Fibroblast of skin of scalp (primary cell): Measurements from ENCODE around the gene DAAM2.

Experiments used
- DNase-seq: peaks from one replicate; pipeline ENCODE4 v3.0.0-alpha.2; 2013

The DAAM2 gene

DNA sequence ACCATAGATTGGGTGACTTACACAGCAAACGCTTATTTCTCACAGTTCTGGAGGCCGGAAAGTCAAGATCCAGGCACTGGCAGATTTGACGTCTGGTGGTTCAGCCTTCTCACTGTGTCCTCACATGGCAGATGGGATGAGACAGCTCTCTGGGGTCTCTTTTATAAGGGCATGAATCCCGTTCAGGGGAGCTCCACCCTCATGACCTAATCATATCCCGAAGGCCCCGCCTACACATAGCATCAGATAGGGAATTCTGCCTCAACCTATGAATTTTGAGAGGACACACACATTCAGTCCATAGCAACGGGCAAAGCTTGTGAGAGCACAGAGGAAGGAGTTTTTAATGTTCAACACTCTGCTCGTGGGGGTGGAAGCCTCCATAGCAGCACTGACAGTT is 27.5 kb downstream of the DAAM2 start:
- peak; percentile 57 for DNase-seq

GRCh38 chr6:39820553-39820952 is 28.4 kb downstream of the DAAM2 start:
- DNase-seq = no peak

- DNase-seq = peak; percentile 80
Measured at GRCh38 chr6:39821046-39821740, 29.0 kb downstream of the DAAM2 start.

- no peak for DNase-seq
Measured at GRCh38 chr6:39821742-39822532, 29.8 kb downstream of the DAAM2 start.

GRCh38 chr6:39822846-39823815 is 31.0 kb downstream of the DAAM2 start:
- DNase-seq = peak; percentile 48

DNA sequence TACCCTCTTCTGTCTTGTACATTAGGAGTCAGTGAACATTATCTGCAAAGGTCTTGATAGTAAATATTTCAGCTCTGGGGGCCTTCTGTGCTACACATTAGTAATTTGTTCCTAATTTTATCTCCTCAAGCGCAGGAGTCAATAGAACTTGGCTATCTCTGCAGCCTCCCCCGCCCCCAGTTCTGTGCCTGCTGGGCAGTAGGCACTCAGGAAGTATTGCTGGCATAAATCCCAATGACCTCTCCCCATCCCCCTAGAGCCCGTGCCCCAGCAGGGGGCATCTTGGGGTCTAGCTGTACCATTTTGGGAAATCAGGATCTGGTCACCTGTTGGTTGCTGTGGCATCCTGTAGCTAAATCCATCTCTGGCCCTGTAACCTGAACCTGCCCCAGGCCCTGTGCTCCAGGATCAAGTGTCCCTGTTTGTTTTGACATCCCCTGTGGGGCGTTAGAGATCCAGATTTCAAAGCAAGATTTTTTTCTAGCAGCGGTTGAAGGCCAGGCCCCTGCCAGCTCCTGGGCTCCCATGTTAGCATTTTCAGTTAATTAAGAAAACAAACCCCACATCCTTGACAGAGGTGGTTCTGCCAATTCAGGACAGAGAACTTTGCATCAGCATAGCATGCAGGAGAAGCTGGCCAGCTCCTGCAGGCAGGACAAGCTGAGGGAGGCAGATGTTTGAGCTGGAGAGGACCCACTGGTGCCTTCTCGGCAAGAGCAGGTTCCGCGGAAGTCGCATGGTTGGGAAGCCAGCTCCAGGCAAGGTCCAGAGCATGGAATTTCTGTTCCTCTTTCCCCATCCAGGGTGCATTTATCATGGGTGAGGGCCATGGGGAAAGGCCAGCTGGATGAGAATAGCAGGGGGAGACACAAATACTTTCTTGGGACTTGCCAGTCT is 32.1 kb downstream of the DAAM2 start:
- no peak for DNase-seq

DNA sequence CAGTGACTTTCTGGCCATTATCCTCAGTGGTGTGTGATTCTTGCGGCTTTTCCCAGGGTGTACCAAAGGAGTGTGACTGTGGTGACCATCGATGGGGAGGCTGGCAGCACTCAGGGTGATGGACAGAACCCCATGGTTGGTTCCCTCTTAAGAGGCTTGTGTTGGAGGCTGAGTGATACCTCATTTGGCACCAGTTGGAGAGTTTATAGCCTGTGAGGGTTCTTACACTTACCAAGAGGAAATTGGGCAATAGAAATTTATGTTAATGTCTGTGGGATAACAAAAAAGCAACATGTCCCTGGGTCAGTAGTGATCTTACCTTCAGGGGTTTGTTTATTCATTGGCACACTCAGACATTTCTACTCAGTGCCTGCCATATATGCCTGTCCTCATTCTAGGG is 37.2 kb downstream of the DAAM2 start:
- no peak for DNase-seq

DNA sequence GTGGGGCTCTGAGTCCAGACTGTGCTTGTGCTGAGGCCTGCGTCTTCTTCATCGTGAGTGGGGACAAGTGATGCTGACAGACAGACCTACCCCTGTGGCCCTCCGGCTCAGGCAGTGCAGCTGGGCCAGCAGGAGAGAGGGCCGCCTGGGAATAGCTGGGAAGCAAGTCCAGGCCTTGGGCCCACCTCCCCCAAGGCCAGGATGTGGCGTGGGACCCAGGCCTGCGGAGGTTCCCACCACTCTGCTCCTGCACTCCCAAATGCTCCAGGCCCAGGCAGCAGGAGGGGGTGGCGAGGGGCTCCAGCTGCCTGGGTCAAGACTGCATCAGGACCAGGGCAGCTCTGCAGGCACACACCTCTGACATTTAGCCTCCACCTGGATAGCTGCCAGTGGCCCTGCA is 38.3 kb downstream of the DAAM2 start:
- DNase-seq = no peak

DNA sequence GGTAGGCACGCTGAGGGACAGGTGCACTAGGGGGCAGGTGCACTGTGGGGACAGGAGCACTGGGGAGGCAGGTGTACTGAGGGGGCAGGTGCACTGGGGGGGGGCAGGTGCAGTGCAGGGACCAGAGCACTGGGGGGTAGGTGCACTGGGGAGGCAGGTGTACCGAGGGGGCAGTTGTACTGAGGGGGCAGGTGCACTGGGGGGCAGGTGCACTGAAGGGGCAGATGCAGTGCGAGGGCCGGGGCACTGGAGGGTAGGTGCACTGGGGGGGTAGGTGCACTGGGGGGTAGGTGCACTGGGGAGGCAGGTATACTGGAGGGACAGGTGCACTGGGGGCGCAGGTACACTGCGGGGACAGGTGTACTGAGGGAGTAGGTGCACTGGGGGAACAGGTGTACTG is 39.5 kb downstream of the DAAM2 start:
- no peak for DNase-seq

GRCh38 chr6:39834278-39834677 is 42.1 kb downstream of the DAAM2 start:
- no peak for DNase-seq

DNA sequence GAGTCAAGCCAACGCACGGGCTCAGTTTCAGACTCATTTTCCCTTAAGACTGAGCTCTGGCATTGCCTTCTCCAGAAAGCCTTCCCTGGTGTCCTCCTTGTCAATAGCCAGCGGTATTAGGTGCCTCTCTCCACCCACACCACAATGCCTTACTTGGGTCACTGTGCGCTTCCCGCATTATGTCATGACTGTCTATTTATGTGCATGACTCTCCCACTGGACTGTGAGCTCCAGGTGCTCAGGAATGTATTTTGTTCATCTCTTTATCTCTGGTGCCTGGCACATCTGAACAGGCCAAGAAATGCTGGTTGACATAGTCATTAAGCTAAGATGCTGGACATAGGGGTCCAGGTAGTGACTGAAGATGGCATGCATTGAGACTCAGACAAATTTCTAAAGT is 42.7 kb downstream of the DAAM2 start:
- no peak for DNase-seq

DNA sequence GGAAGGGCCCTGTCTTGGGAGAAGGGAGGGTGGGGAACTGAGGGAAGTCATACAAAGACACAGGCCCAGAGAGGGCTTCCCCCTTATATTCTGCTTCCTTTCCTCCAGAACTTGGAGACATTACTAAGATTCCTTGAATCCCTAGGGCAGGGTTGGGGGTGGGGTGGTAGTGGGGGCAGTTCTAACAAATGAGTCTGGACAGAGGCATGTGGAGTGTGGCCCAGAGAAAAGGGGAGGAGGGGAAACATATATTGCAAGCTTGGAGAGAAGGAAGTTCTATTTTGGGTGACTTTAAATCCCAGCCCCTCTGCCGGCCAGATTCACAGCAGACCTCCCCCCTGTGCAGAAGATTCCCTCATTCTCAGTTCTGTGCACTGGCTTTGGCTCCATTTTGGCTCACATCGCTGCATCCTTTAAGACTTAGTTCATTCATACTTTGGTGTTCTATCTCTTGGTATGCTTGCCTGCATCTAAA is 43.7 kb downstream of the DAAM2 start:
- DNase-seq = peak; percentile 99

DNA sequence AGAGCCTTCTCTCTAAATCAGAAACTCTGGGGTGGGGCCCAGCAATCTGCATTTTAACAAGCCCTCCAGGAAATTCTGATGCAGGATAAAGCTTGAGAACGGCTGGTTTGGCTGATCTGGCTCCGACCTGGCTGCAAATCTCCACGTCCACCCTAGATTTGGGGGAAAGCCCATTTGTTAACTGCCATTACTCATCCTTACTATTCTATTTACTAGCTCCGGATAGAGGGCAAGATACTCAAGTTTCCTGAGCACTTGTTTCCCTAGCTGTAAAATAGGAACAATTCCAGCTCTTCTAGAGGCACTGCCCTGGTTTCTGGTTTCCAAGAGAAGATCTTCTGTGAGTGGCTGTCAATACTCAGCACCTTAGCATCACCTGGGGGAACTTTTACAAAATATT is 44.4 kb downstream of the DAAM2 start:
- DNase-seq = no peak

GRCh38 chr6:39839445-39839844 is 47.3 kb downstream of the DAAM2 start:
- no peak for DNase-seq

GRCh38 chr6:39840781-39841180 is 48.6 kb downstream of the DAAM2 start:
- DNase-seq = no peak

- DNase-seq = peak; percentile 23
Measured at GRCh38 chr6:39841291-39841690, 49.1 kb downstream of the DAAM2 start.

- no peak for DNase-seq
Measured at GRCh38 chr6:39841923-39842322, 49.7 kb downstream of the DAAM2 start.

DNA sequence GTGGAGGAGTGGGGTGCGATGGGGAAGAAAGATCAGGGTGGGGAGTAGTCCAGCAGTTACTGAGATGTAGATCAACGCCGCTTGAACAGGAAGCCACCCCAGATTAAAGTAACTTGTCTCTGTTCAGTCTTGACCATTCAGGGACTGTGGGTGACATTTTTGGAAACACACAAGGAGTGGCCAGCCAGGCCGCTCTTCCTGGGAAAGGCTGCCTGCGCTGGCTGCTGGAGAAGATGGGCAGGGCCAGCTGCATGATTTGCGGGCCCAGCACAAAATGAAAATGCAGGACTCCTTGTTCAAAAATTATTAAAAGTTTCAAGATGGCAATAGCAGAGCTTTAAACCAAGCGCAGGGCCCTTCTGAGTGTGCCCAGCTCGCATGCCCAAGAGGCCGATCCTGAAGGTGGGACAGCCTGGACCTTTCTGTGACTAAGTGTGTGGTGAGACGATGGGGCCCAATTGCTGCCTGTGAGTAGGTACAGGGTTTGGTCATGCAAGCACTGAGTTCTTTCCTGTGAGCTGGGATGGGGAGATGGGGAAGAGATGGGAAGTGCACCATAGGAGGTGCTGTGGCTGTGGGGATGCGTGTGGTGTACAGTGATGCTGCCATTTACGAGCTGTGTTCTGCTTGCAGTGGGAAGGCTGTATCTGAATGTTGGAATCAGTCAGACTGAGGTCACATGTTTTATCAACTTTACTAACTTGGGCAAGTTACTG is 51.3 kb downstream of the DAAM2 start:
- DNase-seq = peak; percentile 51

DNA sequence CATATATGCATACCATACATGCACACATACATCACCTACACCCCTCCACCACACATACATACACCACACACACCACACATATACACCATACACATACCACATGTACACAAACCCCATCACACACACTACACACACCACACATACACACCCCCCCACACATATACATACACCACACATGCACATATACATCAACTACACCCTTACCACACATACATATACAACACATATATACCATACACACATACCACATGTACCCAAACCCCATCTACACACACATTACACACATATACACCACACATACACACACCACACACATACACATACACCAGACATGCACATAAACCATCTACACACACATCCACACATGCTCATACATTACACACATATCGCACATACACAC is 52.7 kb downstream of the DAAM2 start:
- no peak for DNase-seq

- DNase-seq = peak; percentile 45
Measured at GRCh38 chr6:39847221-39847620, 55.0 kb downstream of the DAAM2 start.

- DNase-seq = no peak
Measured at GRCh38 chr6:39848171-39848570, 56.0 kb downstream of the DAAM2 start.
